ENCODE data around the gene STRN.

The STRN gene

DNA sequence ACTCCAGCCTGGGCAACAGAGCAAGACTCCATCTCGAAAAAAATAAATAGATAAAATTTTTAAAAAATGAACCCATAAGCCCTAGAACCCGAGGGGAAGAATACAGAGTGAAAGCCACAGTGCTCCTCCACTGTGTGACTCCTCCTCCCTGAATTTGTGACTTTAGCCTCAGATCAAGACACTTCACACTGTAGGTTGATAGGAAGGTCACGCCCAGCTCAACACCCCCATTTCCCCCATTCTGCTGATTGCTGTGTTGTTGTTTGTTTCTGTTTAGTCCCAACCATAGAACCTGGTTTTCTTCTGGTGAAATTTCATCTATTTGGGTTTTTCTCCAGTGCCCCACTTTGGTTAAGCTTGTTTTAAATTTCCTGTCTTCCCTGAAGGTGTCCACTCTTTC is 167.6 kb downstream of the STRN start:
- in situ Hi-C loops (cut with MboI; ENCODE audit: low sequenced_read_pairs) = no loop called here

DNA sequence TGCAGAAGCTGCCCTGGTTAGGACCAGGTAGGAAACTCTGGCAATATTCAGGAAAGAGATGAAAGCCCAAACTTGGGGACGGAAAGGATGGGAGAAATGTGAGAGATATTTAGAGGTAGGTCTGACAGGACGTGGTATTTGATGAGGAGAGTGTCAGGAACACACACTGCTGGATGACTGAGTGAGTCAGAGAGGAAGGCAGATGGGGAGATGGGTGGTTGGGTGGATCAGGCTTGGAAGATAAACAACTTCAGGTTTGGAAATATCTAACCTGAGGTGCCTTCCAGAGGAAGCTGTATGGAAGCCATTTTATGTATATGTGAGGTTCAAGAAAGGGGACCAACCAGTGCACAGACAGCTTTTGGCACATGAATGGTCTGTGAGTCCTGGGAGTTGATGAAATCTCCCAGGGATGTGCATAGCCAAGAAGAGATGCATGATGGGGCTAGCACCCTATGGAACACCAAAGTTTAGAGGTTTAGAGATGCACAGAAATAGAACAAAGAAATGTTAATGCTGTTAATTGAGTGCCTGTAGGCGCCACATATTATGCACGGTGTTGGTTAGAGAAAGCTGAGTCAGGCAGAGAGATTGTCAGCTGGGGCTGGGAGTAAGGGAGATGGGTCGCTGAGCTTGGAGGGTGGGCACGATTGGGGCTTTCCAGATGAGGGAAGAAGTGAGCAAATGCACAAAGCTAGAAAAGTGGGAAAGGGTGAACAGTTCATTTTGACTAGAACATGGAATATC is 168.8 kb downstream of the STRN start:
- in situ Hi-C loops (cut with MboI; ENCODE audit: low sequenced_read_pairs) = no loop called here
